Left hindlimb (tissue), 1 donor: Measurements from ENCODE around the gene TMEM47.

ENCODE experiments used
- DNase-seq: peaks from one replicate; pipeline ENCODE4 v3.0.0-alpha.2; 2018

TMEM47 gene

DNA sequence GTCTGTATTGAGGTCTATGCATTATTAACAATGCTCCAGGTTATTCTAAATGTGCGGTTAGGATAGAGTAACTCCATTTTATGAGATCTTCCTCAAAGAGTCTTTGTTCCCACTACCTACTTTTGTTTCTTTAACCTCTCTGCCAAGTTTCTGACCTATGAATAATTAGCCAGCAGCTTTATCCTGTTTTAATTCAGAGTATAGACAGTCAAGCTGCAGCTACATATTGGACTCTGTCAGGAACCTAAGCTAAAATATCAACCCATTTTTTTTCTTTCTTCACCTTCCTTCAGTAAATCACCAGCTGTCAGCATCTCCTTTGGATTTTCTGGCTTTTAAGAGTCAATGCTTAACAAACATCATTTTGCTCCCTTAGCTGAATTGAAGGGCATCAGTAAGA is 72.3 kb downstream of the TMEM47 start:
- no peak for DNase-seq

DNA sequence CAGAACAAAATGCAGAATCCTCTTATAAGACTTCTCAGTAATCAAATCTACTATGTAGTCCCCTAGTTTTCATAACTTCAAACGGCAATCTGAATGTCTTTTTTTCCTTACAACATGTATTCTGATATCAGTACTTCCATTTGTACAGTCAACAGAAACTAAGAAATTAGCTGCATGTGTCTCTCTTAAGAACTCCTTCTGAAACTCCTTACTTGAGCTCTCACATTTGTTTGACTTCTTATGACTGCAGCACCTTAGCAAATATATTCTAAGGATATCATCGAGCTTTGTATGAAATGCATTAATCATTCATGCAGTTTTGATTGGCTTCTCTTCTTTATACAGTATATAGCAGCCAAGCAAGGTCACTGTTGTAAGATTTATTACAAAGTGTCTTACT is 77.0 kb downstream of the TMEM47 start:
- DNase-seq, result no peak

DNA sequence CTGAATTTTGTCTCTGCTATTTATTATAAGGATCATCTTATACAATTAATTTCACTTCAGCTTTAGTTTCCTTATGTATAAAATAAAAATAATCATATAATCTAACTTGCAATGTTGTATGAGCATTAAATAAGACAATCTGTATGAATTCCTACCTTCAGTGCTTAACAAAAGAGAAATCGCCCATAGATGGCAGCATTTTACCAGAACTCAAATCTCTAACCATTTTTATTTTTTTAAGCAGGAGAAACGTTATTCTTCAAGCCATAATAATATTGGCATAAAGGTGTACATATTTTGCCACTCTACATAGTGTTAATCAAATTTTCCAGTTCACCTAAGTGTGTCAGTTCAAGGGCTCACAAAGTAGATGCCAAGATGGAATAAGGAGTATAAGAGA is 78.8 kb downstream of the TMEM47 start:
- DNase-seq, result no peak
